ENCODE results near the gene CDC27.

GRCh38 chr17:47077576-47077975, 111.5 kb downstream of the CDC27 start:
- TF ChIP-seq ZNF274 (IDR thresholded peaks at IDR 0.05; ENCODE audit: low read depth, low read length) (no peak), SUZ12 (IDR thresholded peaks at IDR 0.05; ENCODE audit: extremely low read depth, insufficient read depth, insufficient read length) (no peak)

Measured in NT2/D1 (cell line).